Measurements from ENCODE around the gene DLGAP1.

DLGAP1 gene

DNA sequence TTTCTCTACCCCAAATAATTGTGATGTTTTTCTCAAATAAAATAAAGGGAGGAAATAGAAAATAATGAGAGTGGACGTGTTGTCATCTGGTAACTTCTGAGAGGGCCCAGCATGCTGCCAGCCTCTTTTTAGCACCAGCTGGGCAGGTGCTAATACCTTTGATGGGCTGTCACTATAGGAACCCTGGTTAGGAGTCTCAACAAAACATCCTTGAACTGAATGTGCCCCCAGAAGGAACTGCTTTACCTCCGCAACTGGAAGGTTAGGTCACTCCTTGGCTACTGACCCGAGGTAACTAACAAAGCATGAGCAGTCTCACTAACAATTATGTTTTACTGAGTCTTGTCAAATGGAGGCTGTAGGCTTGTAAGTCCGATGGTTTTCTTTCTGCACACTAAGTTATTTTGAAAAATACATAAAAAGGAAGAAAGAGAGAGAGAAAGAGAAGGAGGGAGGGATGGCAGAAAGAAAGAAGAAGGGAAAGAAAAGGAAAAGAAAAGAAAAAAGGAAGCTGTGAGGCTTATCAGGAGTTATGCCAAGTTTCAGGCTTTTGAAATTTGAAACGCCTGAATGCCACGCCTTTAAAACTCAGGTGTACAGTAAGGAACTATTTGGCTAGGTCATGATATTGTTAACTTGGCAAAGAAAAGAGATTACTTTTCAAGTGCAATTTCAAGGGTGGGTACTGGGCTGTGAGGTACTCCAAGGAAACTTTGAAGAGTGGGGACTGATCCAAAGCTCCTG, 914.1 kb downstream of the DLGAP1 start:
- Histone ChIP-seq H3K9ac (ENCODE audit: insufficient read length, low read depth) (no peak overlapping the region), H3K27me3 (ENCODE audit: insufficient read depth, insufficient read length) (no peaks in the 10 kb centered on the region), H3K4me3 (ENCODE audit: insufficient read length, low read depth) (no peak overlapping the region), H3K9me3 (ENCODE audit: insufficient read depth, low read length) (no peaks in the 10 kb centered on the region), H3K36me3 (ENCODE audit: insufficient read depth, insufficient read length, low read length) (no peaks in the 10 kb centered on the region), H3K4me1 (ENCODE audit: insufficient read depth, insufficient read length) (no peaks in the 10 kb centered on the region)
- DNase-seq (ENCODE audit: low read depth, low spot score) = no peak
- TF ChIP-seq YY1 (IDR thresholded peaks at IDR 0.05; ENCODE audit: insufficient read depth, insufficient read length) = no peak
- no peak for TF ChIP-seq SUZ12 (IDR thresholded peaks at IDR 0.05; ENCODE audit: extremely low read depth, insufficient read depth, insufficient read length)
- TF ChIP-seq ZNF274 (IDR thresholded peaks at IDR 0.05; ENCODE audit: low read depth, low read length) = no peak

- H3K27me3 ChIP-seq (ENCODE audit: insufficient read depth, insufficient read length) = no peaks in the 10 kb centered on the region
- no peak for DNase-seq (ENCODE audit: low read depth, low spot score)
- H3K36me3 ChIP-seq (ENCODE audit: insufficient read depth, insufficient read length, low read length) = no peaks in the 10 kb centered on the region
- H3K4me3 ChIP-seq (ENCODE audit: insufficient read length, low read depth) = no peak overlapping the region
- TF ChIP-seq ZNF274 (IDR thresholded peaks at IDR 0.05; ENCODE audit: low read depth, low read length) (no peak), YY1 (IDR thresholded peaks at IDR 0.05; ENCODE audit: insufficient read depth, insufficient read length) (no peak), SUZ12 (IDR thresholded peaks at IDR 0.05; ENCODE audit: extremely low read depth, insufficient read depth, insufficient read length) (no peak)
- H3K9me3 ChIP-seq (ENCODE audit: insufficient read depth, low read length) = no peaks in the 10 kb centered on the region
- no peak overlapping the region for H3K9ac ChIP-seq (ENCODE audit: insufficient read length, low read depth)
- no peaks in the 10 kb centered on the region for H3K4me1 ChIP-seq (ENCODE audit: insufficient read depth, insufficient read length)
These were observed 916.0 kb downstream of the DLGAP1 start for GRCh38 chr18:3538954-3539617.

DNA sequence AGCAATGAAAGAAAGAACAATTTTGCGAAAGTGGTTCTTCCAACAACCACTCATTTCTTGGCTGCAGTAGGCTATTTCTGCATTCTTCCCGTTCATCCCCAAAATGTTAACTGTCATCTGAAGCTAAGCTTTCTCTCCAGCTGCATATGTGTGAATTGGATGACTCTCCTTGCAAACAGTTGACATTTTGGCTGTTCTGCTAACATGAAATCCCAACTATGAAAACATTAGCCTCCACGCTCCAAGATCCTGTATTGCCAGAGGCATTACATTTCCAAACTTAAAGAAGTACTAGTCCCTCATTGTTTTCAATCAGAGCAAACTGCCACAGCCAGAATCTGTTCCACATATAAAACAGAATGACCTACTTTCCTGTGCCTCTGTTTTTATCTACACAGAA, 916.7 kb downstream of the DLGAP1 start:
- no peak overlapping the region for H3K4me3 ChIP-seq (ENCODE audit: insufficient read length, low read depth)
- no peak overlapping the region for H3K9ac ChIP-seq (ENCODE audit: insufficient read length, low read depth)
- H3K36me3 ChIP-seq (ENCODE audit: insufficient read depth, insufficient read length, low read length) = no peaks in the 10 kb centered on the region
- no peaks in the 10 kb centered on the region for H3K9me3 ChIP-seq (ENCODE audit: insufficient read depth, low read length)
- no peaks in the 10 kb centered on the region for H3K4me1 ChIP-seq (ENCODE audit: insufficient read depth, insufficient read length)
- no peaks in the 10 kb centered on the region for H3K27me3 ChIP-seq (ENCODE audit: insufficient read depth, insufficient read length)
- TF ChIP-seq YY1 (IDR thresholded peaks at IDR 0.05; ENCODE audit: insufficient read depth, insufficient read length) = no peak
- no peak for TF ChIP-seq SUZ12 (IDR thresholded peaks at IDR 0.05; ENCODE audit: extremely low read depth, insufficient read depth, insufficient read length)
- TF ChIP-seq ZNF274 (IDR thresholded peaks at IDR 0.05; ENCODE audit: low read depth, low read length) = no peak
- DNase-seq (ENCODE audit: low read depth, low spot score) = no peak

GRCh38 chr18:3530807-3531206, 924.3 kb downstream of the DLGAP1 start:
- Histone ChIP-seq H3K9ac (ENCODE audit: insufficient read length, low read depth) (no peak overlapping the region), H3K27me3 (ENCODE audit: insufficient read depth, insufficient read length) (no peaks in the 10 kb centered on the region), H3K9me3 (ENCODE audit: insufficient read depth, low read length) (no peaks in the 10 kb centered on the region), H3K4me3 (ENCODE audit: insufficient read length, low read depth) (no peak overlapping the region), H3K36me3 (ENCODE audit: insufficient read depth, insufficient read length, low read length) (no peaks in the 10 kb centered on the region), H3K4me1 (ENCODE audit: insufficient read depth, insufficient read length) (no peaks in the 10 kb centered on the region)
- no peak for DNase-seq (ENCODE audit: low read depth, low spot score)
- no peak for TF ChIP-seq SUZ12 (IDR thresholded peaks at IDR 0.05; ENCODE audit: extremely low read depth, insufficient read depth, insufficient read length)
- TF ChIP-seq YY1 (IDR thresholded peaks at IDR 0.05; ENCODE audit: insufficient read depth, insufficient read length) = no peak
- no peak for TF ChIP-seq ZNF274 (IDR thresholded peaks at IDR 0.05; ENCODE audit: low read depth, low read length)

DNA sequence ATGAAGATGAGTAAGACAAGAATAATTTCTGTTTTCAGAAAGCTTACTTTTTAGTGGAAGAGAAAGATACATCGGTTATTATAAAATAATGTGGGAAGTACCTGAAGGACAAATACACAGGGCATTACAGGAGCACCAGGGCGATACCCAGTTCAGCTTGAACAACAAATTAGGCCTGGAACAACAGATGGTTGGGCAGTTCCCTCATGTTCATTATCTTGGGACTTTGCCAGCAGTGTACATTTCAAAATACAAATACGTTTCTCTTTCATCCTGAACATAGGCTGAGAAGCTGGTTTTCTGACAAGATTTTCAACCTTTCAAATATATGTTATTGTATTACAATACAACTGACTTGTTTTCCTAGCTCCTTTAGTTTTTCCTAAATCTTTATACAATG, 925.5 kb downstream of the DLGAP1 start:
- TF ChIP-seq ZNF274 (IDR thresholded peaks at IDR 0.05; ENCODE audit: low read depth, low read length) = no peak
- TF ChIP-seq SUZ12 (IDR thresholded peaks at IDR 0.05; ENCODE audit: extremely low read depth, insufficient read depth, insufficient read length) = no peak
- no peak for TF ChIP-seq YY1 (IDR thresholded peaks at IDR 0.05; ENCODE audit: insufficient read depth, insufficient read length)
- Histone ChIP-seq H3K27me3 (ENCODE audit: insufficient read depth, insufficient read length) (no peaks in the 10 kb centered on the region), H3K9me3 (ENCODE audit: insufficient read depth, low read length) (0 out of 2 replicates have a peak, but pooled peaks cover under 1% of the 10 kb centered on the region), H3K4me3 (ENCODE audit: insufficient read length, low read depth) (no peak overlapping the region), H3K4me1 (ENCODE audit: insufficient read depth, insufficient read length) (no peaks in the 10 kb centered on the region), H3K9ac (ENCODE audit: insufficient read length, low read depth) (no peak overlapping the region), H3K36me3 (ENCODE audit: insufficient read depth, insufficient read length, low read length) (no peaks in the 10 kb centered on the region)
- DNase-seq (ENCODE audit: low read depth, low spot score) = no peak

DNA sequence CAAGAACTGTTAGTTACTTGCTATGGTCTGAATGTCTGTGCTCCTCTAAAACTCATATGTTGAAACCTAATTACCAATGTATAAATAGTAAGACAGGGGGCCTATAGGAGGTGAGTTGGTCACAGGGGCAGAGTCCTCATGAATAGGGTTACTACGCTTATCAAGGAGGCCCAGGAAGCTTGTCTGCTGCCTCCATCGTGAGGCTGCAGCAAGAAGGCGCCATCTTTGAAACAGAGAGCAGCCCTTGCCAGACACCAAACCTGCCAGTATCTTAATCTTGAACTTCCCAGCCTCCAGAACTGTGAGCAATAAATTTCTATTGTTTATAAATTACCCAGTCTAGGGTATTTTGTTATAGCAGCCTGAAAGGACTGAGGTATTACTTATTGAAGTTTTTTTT, 926.0 kb downstream of the DLGAP1 start:
- Histone ChIP-seq H3K9ac (ENCODE audit: insufficient read length, low read depth) (no peak overlapping the region), H3K9me3 (ENCODE audit: insufficient read depth, low read length) (peaks cover 6% of the 10 kb centered on the region), H3K4me3 (ENCODE audit: insufficient read length, low read depth) (no peak overlapping the region), H3K36me3 (ENCODE audit: insufficient read depth, insufficient read length, low read length) (no peaks in the 10 kb centered on the region), H3K4me1 (ENCODE audit: insufficient read depth, insufficient read length) (no peaks in the 10 kb centered on the region), H3K27me3 (ENCODE audit: insufficient read depth, insufficient read length) (no peaks in the 10 kb centered on the region)
- TF ChIP-seq YY1 (IDR thresholded peaks at IDR 0.05; ENCODE audit: insufficient read depth, insufficient read length) (no peak), ZNF274 (IDR thresholded peaks at IDR 0.05; ENCODE audit: low read depth, low read length) (no peak), SUZ12 (IDR thresholded peaks at IDR 0.05; ENCODE audit: extremely low read depth, insufficient read depth, insufficient read length) (no peak)
- no peak for DNase-seq (ENCODE audit: low read depth, low spot score)

DNA sequence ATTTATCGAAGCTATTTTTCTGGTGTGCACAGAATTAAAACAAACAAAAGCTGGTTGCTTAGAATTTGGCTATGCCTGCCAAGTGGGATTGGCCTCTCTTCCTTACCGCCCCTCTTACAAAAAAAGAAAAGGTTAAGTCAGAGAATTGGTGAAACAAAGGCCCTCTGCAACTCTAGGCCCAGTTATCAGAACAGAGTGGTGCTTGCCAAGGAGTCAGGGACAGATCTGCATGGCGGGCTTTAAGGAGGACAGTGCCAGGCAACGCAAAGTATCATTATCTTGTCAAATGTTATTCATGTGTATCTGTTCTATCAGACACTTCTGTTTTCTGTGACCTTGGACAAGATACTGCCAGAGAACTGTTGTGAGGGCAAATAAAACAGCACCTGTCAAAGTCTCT, 926.9 kb downstream of the DLGAP1 start:
- DNase-seq (ENCODE audit: low read depth, low spot score) = no peak
- Histone ChIP-seq H3K9me3 (ENCODE audit: insufficient read depth, low read length) (peaks cover 14% of the 10 kb centered on the region), H3K9ac (ENCODE audit: insufficient read length, low read depth) (no peak overlapping the region), H3K4me1 (ENCODE audit: insufficient read depth, insufficient read length) (no peaks in the 10 kb centered on the region), H3K27me3 (ENCODE audit: insufficient read depth, insufficient read length) (no peaks in the 10 kb centered on the region), H3K36me3 (ENCODE audit: insufficient read depth, insufficient read length, low read length) (no peaks in the 10 kb centered on the region), H3K4me3 (ENCODE audit: insufficient read length, low read depth) (no peak overlapping the region)
- TF ChIP-seq ZNF274 (IDR thresholded peaks at IDR 0.05; ENCODE audit: low read depth, low read length) (no peak), SUZ12 (IDR thresholded peaks at IDR 0.05; ENCODE audit: extremely low read depth, insufficient read depth, insufficient read length) (no peak), YY1 (IDR thresholded peaks at IDR 0.05; ENCODE audit: insufficient read depth, insufficient read length) (no peak)
